ENCODE measurements around the gene KRTAP6-3. TPM values are rescaled to one million over a fixed set of nuclear protein-coding genes. Genes with fewer than 3 reads are reported as not detected.

The KRTAP6-3 gene
- total RNA-seq, 1 donor from 2014 or later, result not detected

DNA sequence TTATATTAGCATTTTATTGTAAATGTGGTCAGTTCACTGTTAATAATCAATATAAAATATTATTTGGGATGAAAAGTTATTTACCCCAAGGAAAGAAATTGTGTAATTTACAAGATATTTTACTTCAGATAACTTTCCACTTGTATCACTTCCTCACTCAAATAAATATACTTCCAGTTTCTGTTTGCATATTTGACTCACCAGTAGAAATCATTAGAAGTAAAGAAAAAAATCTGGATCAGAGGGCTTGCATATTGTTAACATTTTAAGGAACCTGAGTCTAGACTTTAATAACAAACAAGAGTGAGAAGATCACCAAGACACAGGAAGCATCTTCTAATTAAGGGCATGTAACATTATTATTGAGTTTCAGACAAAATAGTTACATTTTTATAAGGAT lies 27.8 kb downstream of the KRTAP6-3 start:
- H3K4me1 ChIP-seq, result no peaks in the 10 kb centered on the region
- H3K27me3 ChIP-seq, result no peaks in the 10 kb centered on the region
- no peak overlapping the region for H3K4me3 ChIP-seq
- H3K36me3 ChIP-seq, result no peaks in the 10 kb centered on the region
- no peak overlapping the region for H3K27ac ChIP-seq
- intact Hi-C loops (cut with DNase I), result no loop called here
- H3K9me3 ChIP-seq, result no peaks in the 10 kb centered on the region
- TF ChIP-seq POLR2A (IDR thresholded peaks at IDR 0.05) (no peak), POLR2AphosphoS5 (IDR thresholded peaks at IDR 0.05; ENCODE audit: insufficient read depth in 1 of 2, low read depth in 1 of 2) (no peak)
- TF ChIP-seq, protein P1, sequence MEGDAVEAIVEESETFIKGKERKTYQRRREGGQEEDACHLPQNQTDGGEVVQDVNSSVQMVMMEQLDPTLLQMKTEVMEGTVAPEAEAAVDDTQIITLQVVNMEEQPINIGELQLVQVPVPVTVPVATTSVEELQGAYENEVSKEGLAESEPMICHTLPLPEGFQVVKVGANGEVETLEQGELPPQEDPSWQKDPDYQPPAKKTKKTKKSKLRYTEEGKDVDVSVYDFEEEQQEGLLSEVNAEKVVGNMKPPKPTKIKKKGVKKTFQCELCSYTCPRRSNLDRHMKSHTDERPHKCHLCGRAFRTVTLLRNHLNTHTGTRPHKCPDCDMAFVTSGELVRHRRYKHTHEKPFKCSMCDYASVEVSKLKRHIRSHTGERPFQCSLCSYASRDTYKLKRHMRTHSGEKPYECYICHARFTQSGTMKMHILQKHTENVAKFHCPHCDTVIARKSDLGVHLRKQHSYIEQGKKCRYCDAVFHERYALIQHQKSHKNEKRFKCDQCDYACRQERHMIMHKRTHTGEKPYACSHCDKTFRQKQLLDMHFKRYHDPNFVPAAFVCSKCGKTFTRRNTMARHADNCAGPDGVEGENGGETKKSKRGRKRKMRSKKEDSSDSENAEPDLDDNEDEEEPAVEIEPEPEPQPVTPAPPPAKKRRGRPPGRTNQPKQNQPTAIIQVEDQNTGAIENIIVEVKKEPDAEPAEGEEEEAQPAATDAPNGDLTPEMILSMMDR (IDR thresholded peaks at IDR 0.05), result no peak
- no peak for DNase-seq (ENCODE audit: extremely low spot score in 2 of 2)

DNA sequence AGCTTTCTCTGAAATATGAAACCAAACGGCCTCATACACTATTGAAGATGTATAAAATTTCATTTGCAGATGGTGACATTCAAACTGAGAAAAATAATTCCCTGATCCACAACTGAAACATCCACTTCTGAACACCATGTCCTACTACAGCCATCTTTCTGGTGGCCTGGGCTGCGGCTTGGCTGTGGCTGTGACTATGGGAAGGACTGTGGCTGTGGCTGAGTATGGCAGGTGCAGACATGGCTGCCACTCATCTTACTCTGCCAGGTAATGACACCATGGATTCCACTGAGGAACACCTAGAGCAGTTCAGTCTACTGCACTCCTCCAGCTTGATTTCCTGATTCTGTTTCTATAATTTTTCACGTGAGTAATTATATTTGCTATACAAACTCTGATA lies 28.3 kb downstream of the KRTAP6-3 start, which contains the start of gene KRTAP20-4:
Gene KRTAP20-4, plus strand, starts transcription at position 106 of the 400 bp plus-strand sequence.
- intact Hi-C loops (cut with DNase I), result no loop called here
- Histone ChIP-seq H3K4me1 (no peaks in the 10 kb centered on the region), H3K9me3 (no peaks in the 10 kb centered on the region), H3K36me3 (no peaks in the 10 kb centered on the region), H3K27ac (no peak within 1 kb of the TSS), H3K27me3 (no peaks in the 10 kb centered on the region), H3K4me3 (no peak within 1 kb of the TSS)
- no peak for TF ChIP-seq POLR2AphosphoS5 (IDR thresholded peaks at IDR 0.05; ENCODE audit: insufficient read depth in 1 of 2, low read depth in 1 of 2)
- TF ChIP-seq, protein P1 (IDR thresholded peaks at IDR 0.05), result no peak
- no peak for TF ChIP-seq POLR2A (IDR thresholded peaks at IDR 0.05)
- no peak for DNase-seq (ENCODE audit: extremely low spot score in 2 of 2)

DNA sequence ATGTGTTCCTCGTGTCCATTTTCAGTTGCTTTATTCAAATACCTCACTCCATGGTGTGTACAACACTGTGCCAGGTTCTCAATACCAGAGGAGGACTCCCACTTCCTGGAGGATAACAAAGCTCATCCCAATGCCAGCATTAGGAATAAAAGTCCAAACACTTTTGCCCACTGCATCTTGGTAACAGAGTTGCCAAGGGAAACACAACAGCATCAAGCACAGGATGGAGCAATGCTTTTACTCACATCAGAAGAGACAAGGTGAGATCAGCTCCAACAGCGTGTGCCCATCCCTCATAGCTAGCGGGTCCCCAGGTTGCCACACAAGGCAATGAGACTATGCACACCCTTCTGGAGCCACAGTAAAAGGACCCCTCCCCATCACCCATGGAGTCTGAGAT lies 31.1 kb downstream of the KRTAP6-3 start:
- TF ChIP-seq, protein P1 (IDR thresholded peaks at IDR 0.05), result no peak
- TF ChIP-seq POLR2AphosphoS5 (IDR thresholded peaks at IDR 0.05; ENCODE audit: insufficient read depth in 1 of 2, low read depth in 1 of 2) (no peak), POLR2A (IDR thresholded peaks at IDR 0.05) (no peak)
- intact Hi-C loops (cut with DNase I), result no loop called here
- DNase-seq (ENCODE audit: extremely low spot score in 2 of 2), result no peak
- H3K27ac ChIP-seq, result no peak overlapping the region
- H3K27me3 ChIP-seq, result no peaks in the 10 kb centered on the region
- H3K9me3 ChIP-seq, result no peaks in the 10 kb centered on the region
- H3K4me1 ChIP-seq, result no peaks in the 10 kb centered on the region
- no peak overlapping the region for H3K4me3 ChIP-seq
- H3K36me3 ChIP-seq, result no peaks in the 10 kb centered on the region

DNA sequence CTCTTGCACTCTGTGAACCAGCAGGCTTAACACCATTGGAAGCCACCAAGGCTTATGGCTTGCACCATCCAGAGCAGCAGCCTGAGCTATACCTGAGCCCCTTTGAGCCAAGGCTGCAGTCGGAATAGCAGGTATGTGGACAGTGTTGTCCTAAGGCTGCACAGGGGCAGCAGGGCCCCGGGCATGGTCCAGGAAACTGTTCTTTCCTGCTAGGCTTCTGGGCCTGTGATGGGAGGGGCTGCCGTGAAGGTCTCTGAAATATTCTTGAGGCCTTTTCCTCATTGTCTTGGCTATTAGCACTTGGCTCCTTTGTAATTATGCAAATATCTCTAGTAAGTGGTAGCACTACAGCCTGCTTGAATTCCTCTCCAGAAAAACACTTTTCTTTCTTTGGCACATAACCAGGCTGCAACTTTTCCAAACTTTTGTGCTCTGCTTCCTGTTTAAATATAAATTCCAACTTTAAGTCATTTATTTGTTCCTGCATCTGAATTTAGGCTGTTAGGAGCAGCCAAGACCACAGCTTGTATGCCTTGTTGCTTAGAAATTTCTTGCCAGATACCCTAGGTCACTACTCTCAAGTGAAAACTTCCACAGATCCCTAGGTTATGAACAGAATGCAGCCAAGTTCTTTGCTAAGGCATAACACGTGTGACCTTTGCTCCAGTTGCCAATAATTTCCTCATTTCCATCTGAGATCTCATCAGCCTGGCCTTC lies 33.4 kb downstream of the KRTAP6-3 start:
- intact Hi-C loops (cut with DNase I), result no loop called here
- Histone ChIP-seq H3K27me3 (no peaks in the 10 kb centered on the region), H3K27ac (no peak overlapping the region), H3K4me1 (no peaks in the 10 kb centered on the region), H3K4me3 (no peak overlapping the region), H3K36me3 (no peaks in the 10 kb centered on the region), H3K9me3 (no peaks in the 10 kb centered on the region)
- DNase-seq (ENCODE audit: extremely low spot score in 2 of 2), result no peak
- TF ChIP-seq, protein P1 (IDR thresholded peaks at IDR 0.05), result no peak
- no peak for TF ChIP-seq POLR2AphosphoS5 (IDR thresholded peaks at IDR 0.05; ENCODE audit: insufficient read depth in 1 of 2, low read depth in 1 of 2)
- no peak for TF ChIP-seq POLR2A (IDR thresholded peaks at IDR 0.05)

DNA sequence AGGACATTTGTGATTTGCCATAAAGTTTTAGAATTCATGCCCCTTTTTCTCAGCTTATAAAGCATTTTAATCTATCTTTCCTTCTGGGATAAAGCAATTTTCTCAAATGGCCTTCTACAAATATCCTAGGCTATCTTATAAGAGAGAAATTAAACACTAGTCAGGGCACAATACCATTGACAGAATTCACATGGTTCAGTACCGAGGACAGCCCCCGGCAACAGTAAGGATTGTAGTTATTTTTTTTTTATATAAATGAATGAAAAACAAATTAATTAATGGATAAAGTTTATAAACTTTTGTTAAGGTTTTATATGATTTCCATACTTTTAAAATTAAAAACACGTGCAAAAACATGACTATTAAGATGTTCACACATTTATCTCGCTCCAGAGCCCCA lies 35.9 kb downstream of the KRTAP6-3 start:
- Histone ChIP-seq H3K4me3 (no peak overlapping the region), H3K27me3 (no peaks in the 10 kb centered on the region), H3K9me3 (no peaks in the 10 kb centered on the region), H3K36me3 (no peaks in the 10 kb centered on the region), H3K27ac (no peak overlapping the region), H3K4me1 (no peaks in the 10 kb centered on the region)
- TF ChIP-seq POLR2A (IDR thresholded peaks at IDR 0.05), result no peak
- TF ChIP-seq, protein P1 (IDR thresholded peaks at IDR 0.05), result no peak
- no peak for TF ChIP-seq POLR2AphosphoS5 (IDR thresholded peaks at IDR 0.05; ENCODE audit: insufficient read depth in 1 of 2, low read depth in 1 of 2)
- no peak for DNase-seq (ENCODE audit: extremely low spot score in 2 of 2)
- intact Hi-C loops (cut with DNase I), result no loop called here
